A204.1 (cell line): ENCODE data around the gene ROBO3.

ENCODE experiments used
- FAIRE-seq: peaks from 2 replicates; lab custom pipeline; 2012; peaks lifted over from hg19 to GRCh38; lab: Jason Lieb, UNC

ROBO3 gene

DNA sequence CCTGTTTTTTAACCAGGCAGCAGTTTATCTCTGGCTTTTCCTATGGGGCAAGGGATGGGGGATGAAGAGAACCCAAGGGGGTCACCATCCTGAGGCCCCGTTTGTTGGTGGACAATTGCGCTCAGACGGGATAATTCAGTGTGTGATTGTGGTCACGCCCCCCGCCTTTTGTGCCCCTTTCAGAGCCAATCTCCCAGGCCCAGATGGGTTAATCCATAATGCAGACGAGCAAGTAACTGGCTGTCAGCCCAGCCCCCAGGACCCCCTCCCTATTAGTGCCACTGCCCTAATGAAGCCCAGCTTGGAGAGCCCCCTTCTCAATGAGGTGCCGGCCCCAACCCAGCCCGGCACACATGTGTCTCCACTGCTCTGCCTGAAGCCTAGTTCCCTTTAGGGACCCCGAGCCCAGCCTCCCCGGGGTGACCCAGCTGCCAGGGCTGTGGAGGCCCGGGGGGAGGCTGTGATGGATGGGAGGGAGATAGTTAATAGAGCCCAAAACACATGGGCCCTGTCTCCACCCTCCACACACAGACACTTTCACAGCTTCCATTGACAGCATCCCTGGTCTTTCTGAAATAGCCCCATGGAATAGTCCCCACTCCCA is 19.1 kb upstream of the ROBO3 start:
- no peak for FAIRE-seq

DNA sequence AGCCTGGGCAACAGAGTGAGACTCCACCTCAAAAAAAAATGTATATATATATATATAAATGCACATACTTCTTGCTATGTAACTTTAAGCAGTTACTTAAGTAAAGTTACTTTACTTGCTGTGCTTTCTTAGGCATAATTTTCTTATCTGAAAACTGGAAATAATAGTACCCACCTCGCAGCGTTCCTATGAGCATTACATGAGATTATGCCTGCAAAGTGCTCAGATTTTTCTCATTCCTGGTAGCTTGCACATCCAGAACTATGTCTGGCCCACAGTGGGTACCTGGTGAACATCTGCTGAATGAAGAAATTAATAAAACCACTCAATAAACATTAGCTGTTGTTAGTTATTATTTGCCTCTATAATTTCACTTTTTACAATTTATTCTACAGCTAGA is 6.1 kb upstream of the ROBO3 start:
- FAIRE-seq: no peak

DNA sequence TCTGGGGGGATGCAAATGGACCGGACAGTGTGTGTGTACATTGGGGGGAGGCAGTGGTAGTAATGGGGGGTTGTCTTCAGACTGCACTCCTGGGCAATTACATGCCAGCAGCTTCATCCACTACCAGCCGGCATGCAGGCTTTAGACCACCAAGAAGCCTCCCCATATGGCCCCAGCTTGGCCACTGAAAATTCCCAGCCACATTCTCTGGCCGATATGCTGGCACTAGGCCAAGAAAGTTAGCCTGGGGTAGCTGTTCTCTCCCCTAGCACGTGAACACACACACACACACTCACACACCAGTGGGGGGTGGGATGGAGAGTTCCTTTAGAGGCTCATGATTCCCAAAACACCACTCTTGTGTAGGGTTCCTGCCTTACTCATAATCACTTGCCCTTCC is 3.6 kb upstream of the ROBO3 start:
- no peak for FAIRE-seq

DNA sequence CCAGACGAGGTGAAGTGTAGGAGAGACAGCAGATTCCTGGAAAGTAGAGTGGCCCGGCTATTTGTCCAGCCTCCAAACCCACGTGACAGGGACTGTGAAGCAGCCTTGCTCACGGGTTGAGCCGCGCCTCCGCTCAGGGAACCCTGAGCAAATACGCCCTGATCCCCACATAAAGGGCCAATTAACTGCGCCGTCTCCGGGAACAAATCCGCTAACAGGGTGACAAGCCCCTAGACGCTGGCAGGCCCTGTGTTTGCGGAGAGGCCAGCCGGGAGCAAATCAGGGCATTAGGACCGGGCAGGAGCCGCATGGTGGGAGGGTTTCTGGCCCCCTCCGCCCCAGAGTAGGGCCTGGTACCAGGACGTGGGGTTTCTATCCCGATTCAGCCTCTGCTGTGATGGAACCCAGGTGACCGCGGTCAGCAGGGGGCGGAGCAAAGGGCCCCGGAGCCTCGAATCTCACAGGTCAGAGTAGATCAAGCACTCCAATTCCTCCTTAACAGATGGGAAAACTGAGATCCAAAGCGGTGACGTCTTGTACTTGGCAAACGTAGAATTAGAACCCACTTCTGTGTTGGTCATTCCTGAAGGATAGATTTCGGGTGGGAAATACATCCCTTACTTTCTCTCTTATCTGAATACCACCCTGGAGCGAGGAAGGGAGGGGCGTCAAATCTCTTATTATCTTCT is 2.0 kb upstream of the ROBO3 start:
- no peak for FAIRE-seq

DNA sequence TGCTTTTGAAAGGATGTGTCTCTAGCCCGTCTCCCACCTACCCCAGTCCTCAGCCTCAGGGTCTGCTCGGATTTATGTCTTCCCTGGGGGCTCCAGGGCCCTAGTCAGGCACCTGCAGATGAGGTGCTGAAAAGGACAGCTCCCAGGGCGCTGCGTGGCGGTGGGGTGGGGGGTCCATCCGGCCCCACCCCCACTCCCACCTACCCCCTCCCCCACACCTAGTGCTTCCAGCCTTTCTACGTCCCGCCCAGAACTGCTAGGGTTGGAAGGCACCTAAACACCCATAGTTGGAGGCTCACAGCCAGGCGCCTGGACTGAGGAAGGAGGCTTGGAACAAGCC is 1.4 kb upstream of the ROBO3 start:
- no peak for FAIRE-seq

DNA sequence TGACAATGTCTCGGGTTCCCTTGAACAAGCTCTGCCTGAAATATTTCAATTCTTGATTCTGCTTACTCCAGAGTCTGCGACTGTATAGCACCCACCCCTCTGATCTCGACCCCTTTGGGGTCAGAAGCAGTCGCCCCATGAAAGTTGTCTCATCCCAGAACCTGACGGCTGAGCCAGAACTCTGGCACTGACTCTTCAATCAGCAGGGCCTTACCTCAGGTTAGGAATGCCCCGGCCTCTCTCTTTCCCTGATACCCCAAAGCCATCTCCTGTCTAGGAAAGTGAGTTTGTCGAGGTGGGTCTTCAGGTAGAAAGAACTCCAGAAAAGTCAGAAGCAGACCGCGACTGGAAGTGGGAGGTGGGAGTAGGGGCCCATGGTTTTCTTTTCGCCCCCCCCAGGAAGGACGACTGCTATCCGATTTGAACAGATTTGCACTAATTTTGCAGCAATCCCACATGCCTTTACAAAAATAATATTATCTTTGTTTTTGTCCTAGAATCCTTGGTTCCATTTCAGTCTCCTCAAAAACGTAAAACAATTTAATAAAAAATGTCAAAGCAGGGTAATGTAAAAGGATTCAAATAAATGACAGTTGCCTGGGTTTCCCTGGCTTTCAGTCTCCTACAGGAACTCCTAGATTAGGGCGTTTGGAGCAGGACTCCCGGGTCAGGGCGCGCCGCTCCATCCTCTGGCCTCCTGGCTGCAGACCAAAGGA is 898 bp upstream of the ROBO3 start:
- FAIRE-seq: no peak

DNA sequence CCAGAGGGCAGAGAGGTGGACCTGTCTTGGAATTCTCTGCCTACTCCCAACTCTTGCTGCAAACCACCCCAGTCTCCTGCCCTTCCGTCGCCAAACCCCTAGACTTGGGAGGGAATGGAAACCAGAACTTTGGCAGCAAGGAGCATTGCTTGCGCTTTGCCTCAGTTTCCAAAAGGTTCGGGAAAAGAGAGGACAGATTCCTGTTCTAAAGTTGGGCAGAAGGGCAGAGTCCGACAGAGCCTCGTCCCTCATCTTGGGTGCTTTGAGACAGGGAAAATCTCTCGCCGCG is 396 bp upstream of the ROBO3 start:
- FAIRE-seq: no peak

DNA sequence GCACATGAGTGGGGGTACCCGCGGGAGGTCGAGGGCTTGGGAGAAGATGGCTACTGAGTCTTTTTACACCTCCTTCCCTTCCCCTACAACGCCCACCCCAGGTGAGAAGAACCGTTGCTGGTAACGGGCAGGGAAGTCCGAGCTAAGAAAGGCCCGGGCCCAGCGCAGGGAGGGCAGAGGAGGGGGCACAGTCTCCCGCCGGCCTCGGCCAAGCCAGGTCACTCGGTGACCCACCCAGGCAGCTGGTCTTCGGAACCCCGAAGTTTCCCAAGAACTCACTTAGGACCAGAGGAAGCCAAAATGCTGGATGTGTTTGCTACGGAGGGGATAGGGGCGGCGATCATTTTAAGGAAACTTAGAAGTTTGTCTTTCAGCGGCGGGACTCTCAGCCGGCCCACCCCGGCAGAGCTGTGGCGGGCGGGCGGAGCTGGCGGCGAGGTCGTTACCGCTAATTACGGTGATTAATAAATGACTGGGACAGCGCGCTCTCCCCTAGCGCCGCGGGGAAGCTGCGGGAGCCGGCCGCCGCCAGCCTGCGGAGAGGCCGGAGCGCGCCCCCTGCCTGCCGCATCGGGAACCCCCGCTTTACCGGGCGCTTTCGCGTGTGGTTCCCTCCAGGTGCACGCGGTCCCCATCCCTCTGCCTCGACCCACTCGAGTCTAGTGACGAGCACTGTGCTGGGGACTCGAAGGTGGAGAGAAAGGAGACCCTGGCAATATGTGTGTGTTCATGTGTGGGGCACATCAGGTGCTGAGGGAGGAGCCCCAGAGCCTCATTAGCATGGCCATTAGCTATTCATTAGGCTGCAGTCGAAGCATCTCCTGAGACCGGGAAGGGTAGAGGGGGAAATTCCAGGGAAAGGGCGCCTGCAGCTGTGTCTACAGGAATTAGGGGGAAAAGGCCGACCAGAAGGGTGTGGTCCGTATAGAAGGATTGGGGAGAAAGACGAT is 945 bp downstream of the ROBO3 start:
- FAIRE-seq: no peak

DNA sequence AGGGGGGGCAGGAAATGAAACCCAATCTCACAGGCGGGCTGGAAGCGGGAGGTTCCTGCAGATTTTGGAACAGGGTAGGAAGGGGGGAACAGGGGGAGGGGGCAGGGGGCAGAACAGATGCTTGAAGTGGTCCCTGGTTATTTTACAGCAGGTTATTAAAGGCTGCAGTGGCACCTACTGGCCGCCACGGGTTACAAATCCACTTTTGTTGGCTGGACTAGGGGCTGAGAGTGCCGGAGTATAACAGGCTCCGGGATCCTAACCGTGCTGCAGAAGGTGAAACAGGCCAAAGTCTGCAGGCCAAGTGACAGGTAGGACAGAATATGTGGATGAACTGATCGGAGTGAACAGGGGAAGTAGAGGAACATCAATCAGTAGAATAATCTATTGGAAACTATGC is 2.5 kb downstream of the ROBO3 start:
- FAIRE-seq: no peak

DNA sequence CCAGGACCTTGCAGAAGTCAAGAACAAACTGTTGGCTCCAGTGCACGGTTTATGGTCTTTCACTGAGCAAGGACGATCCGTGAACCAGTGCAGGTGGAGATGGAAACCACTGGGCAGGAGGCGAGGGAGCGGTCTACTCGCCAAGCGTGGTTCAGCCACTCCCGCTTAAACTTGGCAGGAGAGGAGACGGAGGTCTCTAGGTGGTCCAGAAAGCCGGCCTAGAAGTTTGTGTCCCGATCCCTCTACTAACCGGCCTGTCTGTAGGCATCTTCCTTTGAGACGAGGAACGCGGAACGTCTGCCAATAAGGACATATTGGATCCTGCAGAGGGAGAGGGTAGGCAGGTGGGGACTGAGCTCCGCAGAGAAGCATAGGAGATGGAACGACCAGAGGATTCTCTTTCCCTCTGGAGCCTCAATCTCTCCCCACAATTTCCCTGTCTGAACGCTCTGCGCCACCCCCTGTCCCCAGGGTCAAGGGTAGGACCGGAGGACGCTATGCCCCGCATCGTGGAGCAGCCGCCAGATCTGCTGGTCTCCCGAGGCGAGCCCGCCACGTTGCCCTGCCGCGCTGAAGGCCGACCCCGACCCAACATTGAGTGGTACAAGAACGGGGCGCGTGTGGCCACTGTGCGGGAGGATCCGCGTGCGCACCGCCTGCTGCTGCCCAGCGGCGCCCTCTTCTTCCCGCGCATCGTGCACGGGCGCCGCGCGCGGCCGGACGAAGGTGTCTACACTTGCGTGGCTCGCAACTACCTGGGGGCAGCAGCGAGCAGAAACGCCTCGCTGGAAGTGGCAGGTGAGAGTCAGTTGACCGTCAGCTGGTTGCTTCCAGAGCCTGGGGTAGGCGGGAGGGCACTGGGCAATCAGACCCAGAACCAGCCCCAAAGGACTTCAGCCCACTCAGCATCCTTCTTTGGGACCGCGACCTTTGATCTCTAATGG is 3.4 kb downstream of the ROBO3 start:
- no peak for FAIRE-seq

DNA sequence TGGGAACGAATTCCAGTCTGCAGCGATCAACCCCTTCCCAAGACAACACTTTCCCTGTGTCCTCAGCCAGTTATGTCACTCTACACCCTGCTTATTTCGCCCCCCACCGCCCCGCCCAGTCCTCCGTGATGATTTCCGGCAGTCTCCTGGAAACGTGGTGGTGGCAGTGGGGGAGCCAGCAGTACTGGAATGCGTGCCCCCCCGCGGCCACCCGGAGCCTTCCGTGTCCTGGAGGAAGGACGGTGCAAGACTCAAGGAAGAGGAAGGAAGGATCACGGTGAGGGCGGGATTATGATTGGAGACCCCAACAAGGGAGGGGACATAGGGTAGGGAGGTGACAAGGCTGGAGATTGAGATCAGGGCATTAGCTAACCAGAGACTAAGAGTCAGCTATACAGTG is 4.1 kb downstream of the ROBO3 start:
- no peak for FAIRE-seq

DNA sequence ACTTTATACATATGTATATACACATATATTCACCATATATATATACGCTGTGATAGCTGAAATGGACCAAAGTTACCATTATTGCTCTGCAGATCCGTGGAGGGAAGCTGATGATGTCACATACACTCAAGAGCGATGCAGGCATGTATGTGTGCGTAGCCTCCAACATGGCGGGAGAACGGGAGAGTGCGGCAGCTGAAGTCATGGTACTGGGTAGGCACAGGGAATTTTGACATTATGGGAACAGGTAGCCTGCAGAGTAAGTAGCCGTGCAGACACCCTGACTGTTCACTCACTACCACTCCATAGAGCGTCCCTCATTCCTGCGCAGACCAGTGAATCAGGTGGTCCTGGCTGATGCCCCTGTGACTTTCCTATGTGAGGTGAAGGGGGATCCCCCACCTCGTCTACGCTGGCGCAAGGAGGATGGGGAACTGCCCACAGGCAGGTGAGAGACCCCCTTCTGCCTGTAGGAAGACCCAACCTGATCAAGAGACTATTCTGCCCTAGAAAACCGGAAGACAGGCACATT is 4.7 kb downstream of the ROBO3 start:
- no peak for FAIRE-seq

DNA sequence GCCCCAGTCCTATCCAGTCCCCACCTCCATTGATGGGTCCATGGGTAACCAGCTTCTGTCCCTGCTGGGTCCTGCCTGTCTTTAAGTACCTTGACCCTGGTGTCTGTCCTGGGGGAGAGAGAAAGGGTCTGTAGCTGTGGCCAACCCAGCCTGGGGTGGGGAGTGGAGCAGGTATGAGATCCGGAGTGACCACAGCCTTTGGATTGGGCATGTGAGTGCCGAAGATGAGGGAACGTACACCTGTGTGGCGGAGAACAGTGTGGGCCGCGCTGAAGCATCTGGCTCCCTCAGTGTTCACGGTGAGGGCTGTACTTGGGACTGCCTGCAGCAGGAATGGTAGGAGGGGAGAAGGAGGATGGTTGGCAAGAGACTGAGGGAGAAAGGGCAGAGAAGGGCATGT is 5.2 kb downstream of the ROBO3 start:
- FAIRE-seq: no peak

DNA sequence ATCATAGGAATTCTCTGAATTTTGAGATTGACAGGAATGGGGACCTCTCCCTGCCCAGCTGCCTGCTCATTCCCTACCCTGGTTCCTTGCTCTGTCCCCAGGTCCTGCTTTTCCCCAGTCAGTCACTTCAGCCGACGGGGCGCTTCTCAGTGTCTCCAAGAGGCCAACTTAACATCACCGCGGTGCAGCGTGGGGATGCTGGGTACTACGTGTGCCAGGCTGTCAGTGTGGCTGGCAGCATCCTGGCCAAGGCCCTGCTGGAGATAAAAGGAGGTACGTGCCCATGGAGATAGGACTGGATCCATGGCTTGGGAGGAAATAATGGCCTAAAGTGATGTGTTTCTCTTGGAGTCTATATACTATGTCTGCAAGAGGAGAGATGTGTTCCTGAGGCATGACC is 7.0 kb downstream of the ROBO3 start:
- FAIRE-seq: no peak

DNA sequence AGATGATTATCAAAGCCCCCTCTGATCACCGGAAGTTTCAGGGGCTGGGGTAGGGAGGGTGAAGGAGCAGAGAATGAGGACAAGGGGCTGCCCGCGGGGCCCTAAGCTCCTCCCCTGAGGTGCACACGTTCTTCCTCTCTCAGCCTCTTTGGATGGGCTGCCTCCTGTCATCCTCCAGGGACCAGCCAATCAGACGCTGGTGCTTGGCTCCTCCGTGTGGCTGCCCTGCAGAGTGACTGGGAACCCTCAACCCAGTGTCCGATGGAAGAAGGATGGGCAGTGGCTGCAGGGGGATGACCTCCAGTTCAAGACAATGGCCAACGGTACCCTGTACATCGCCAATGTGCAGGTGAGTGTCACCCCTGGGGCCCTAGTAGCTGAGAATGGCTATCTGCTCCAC is 7.5 kb downstream of the ROBO3 start:
- no peak for FAIRE-seq

DNA sequence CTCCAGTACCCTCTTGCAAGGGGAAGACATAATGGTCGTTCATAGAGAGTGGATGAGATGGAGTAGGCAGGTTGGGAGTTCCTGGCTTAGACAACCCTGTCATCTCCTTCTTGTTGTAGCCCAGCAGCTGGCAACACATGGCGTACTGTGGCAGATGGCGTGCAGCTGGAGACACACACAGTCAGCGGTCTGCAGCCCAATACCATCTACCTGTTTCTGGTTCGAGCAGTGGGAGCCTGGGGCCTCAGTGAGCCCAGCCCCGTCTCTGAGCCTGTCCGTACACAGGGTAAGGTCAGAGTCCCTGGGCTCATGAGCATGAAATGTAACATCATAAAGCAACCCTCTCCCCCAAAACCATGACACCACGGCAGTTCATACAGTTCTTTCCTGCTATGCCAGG is 8.7 kb downstream of the ROBO3 start:
- FAIRE-seq: no peak

DNA sequence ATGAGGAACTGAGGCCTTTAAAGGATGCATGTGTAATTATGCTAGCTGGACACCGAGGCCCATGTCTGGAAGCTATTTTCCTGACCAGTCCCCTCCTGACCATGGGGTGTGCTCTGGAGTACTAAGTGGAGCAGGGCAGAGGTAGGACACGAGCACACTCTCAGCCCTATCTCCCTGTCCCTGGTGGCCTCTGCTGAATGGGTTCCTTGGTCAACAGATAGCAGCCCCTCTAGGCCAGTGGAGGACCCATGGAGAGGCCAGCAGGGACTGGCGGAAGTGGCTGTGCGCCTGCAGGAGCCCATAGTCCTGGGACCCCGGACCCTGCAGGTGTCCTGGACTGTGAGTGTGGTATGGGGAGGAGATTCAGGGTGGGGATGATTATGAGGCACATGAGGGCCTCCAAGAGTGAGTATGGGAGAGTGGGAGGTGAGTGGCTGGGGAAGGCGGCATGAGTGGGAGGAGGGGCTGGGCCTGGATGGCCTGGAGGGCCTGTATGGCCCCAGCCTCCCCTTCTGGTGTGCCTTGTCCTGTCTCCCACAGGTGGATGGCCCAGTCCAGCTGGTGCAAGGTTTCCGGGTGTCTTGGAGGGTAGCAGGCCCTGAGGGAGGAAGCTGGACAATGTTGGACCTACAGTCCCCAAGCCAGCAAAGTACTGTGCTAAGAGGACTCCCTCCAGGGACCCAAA is 9.5 kb downstream of the ROBO3 start:
- FAIRE-seq: no peak

DNA sequence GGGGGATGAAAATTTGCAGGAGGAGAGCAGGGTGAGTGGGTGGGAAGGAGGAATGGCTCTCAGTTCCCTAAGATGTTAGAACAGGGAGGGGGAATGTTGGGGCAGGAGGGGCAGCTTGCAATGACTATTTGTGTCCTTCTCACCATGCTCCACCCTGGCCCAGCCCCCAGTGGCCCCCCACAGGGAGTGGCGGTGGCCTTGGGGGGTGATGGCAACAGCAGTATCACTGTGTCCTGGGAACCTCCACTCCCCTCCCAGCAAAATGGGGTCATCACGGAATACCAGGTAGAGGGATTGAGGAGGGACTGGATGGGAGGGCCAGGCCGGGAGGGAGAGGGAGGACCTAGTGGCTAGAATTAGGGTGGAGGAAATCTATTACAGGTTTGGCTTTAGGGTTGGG is 10.2 kb downstream of the ROBO3 start:
- FAIRE-seq: no peak

DNA sequence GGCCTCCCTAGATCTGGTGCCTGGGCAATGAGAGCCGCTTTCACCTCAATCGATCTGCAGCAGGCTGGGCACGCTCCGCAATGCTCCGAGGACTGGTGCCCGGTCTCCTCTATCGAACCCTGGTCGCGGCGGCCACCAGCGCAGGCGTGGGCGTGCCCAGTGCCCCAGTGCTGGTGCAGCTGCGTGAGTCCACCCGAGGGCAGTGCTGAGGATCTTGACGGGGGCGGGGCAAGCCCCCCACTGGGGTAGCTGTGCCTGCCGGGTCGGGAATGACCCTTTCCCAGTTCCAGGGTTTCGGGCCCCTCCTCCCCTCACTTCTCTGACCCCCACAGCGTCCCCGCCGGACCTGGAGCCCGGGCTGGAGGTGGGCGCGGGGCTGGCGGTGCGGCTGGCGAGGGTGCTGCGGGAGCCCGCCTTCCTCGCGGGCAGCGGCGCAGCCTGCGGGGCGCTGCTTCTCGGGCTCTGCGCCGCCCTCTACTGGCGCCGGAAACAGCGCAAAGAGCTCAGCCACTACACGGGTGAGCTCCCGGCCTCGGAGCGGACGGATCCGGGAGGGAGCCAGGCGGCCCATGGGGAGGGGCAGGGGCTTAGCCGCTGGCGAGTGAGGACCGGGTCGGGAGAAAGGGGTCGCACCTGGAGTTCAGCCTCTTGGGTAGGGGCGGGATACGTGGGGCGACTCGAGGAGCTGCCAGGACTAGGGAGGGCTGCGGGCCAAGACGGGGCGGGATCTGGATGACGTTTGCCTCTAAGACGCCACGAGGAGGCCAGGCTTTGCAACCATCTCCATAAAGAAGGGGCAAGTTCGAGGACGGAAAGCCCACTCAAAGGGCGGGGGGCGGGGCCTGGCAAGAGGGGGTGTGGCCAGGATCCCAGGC is 10.9 kb downstream of the ROBO3 start:
- peak; percentile 95 for FAIRE-seq
